GM19351 (cell line): ENCODE measurements around the gene KRT9.
"Not testable (repeated sequence)": the region's sequence is repeated elsewhere in the genome, so short reads cannot be mapped to it uniquely, and the experiment has no call there.

Source experiments
- ATAC-seq: cut with Tn5 transposase; IDR thresholded peaks from one replicate; pipeline ENCODE4 v1.9.1; 2021; ENCODE audit warnings: mild to moderate bottlenecking, moderate library complexity; ENCODE audit not compliant: unreplicated experiment

Gene KRT9

GRCh38 chr17:41606930-41607329 lies 35.1 kb upstream of the KRT9 start:
- ATAC-seq = not testable (repeated sequence)

GRCh38 chr17:41602524-41602923 lies 30.7 kb upstream of the KRT9 start:
- ATAC-seq = no peak

GRCh38 chr17:41600318-41600717 lies 28.5 kb upstream of the KRT9 start:
- ATAC-seq = no peak

GRCh38 chr17:41599680-41600079 lies 27.8 kb upstream of the KRT9 start:
- no peak for ATAC-seq

- ATAC-seq = no peak
These were observed 23.7 kb upstream of the KRT9 start for GRCh38 chr17:41595585-41595984.

GRCh38 chr17:41594363-41594915 lies 22.6 kb upstream of the KRT9 start:
- ATAC-seq = no peak

GRCh38 chr17:41593306-41593981 lies 21.6 kb upstream of the KRT9 start:
- ATAC-seq = no peak

- ATAC-seq = no peak
These were observed 20.9 kb upstream of the KRT9 start for GRCh38 chr17:41592601-41593305.

GRCh38 chr17:41589301-41589700 lies 17.4 kb upstream of the KRT9 start:
- ATAC-seq = no peak

GRCh38 chr17:41588126-41588810 lies 16.4 kb upstream of the KRT9 start:
- no peak for ATAC-seq

GRCh38 chr17:41586863-41587495 lies 15.1 kb upstream of the KRT9 start, which contains the start of gene KRT14:
Gene KRT14, minus strand, starts transcription at chr17:41586895. Its CDS starts 61 bp downstream, at chr17:41586834.
- no peak for ATAC-seq

- no peak for ATAC-seq
These were observed 13.6 kb upstream of the KRT9 start for GRCh38 chr17:41585301-41586056.

GRCh38 chr17:41584331-41584927 lies 12.6 kb upstream of the KRT9 start:
- not testable (repeated sequence) for ATAC-seq

GRCh38 chr17:41583137-41584127 lies 11.6 kb upstream of the KRT9 start:
- no peak for ATAC-seq

- ATAC-seq = not testable (repeated sequence)
These were observed 10.5 kb upstream of the KRT9 start for GRCh38 chr17:41582061-41582968.

- no peak for ATAC-seq
These were observed 9.7 kb upstream of the KRT9 start for GRCh38 chr17:41581366-41582060.
